ENCODE measurements around the gene ESR2.

GRCh38 chr14:64212666-64213065, 81.5 kb downstream of the ESR2 start:
- TF ChIP-seq POLR2AphosphoS5 (IDR thresholded peaks at IDR 0.05; ENCODE audit: low read depth, low read length) (no peak), POLR2A (IDR thresholded peaks at IDR 0.05; ENCODE audit: low read depth, low read length) (no peak), TAF1 (IDR thresholded peaks at IDR 0.05; ENCODE audit: low read depth, low read length) (no peak), SPI1 (IDR thresholded peaks at IDR 0.05; ENCODE audit: low read depth, low read length) (no peak), POU2F2 (IDR thresholded peaks at IDR 0.05; ENCODE audit: low read depth, low read length) (no peak), PAX5 (IDR thresholded peaks at IDR 0.05; ENCODE audit: insufficient read depth, low read length, severe bottlenecking) (no peak)

All from GM12891 (cell line).